AG04449 (cell line): ENCODE measurements around the gene NUDT2.
"Not testable (repeated sequence)": the region's sequence is repeated elsewhere in the genome, so short reads cannot be mapped to it uniquely, and the experiment has no call there.

Source experiments
- CTCF ChIA-PET: fragments of 350-600 bp; formaldehyde crosslinking; extraction: SDS; loops from one replicate; lab custom pipeline; 2021; ENCODE audit warnings: antibody characterized with exemption; lab: Yijun Ruan, JAX
- POLR2A ChIA-PET: fragments of 400-600, 350-600 bp; formaldehyde crosslinking; extraction: SDS; loops from one replicate; lab custom pipeline; 2020; ENCODE audit warnings: antibody characterized with exemption, inconsistent platforms; lab: Yijun Ruan, JAX
- DNase-seq: peaks from one replicate; pipeline ENCODE4 v3.0.0-alpha.2; 2010; ENCODE audit warnings: low read depth, low spot score
- H3K4me3 ChIP-seq: 2 replicates; pipeline ENCODE4 v1.5.1; 2011; ENCODE audit warnings: low read depth, mild to moderate bottlenecking, control low read depth, low read length
- TF ChIP-seq, protein P1 (sequence below): IDR thresholded peaks from one replicate; pipeline ENCODE4 v1.5.1; 2011; ENCODE audit warnings: mild to moderate bottlenecking, moderate library complexity, low read length, control low read depth, inconsistent platforms; ENCODE audit not compliant: insufficient read depth; ENCODE audit errors: missing control alignments

The NUDT2 gene

DNA sequence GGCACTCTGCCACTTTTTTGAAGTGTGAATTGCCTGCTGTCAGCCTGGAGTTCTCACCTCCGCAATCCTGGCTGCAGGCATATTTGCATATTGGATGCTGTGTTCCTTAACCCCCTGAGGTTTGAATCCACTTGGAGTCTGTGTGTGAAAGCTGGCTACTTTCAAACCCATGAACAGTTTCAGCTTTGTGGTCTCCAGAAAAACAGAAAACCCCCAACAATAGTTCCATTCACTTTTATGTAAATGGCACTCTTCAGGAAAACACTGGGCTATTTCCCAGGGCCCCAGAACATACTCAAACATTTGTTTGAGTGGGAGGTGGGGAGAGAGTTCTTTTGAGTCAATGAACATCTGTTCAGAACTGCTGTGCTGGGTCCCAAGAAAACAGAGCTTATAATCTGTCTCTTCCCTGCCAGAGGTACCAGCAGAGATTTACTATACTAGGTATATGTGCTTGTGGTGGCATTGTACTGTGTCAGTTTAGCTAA, 5.0 kb downstream of the NUDT2 start:
- DNase-seq = no peak
- H3K4me3 ChIP-seq = no peak overlapping the region
- CTCF ChIA-PET = interaction anchor here (1.1 to 7.3 kb wide), 13 partner anchors 10 to 300 kb away, joined by 3 to 154 read pairs (median 7); partner anchors contain the start of gene MYORG
- POLR2A ChIA-PET = interaction anchor here (1.0 kb wide), 1 partner anchor 80 kb away, joined by 3 read pairs; no protein-coding TSS in a partner anchor
- TF ChIP-seq, protein P1, sequence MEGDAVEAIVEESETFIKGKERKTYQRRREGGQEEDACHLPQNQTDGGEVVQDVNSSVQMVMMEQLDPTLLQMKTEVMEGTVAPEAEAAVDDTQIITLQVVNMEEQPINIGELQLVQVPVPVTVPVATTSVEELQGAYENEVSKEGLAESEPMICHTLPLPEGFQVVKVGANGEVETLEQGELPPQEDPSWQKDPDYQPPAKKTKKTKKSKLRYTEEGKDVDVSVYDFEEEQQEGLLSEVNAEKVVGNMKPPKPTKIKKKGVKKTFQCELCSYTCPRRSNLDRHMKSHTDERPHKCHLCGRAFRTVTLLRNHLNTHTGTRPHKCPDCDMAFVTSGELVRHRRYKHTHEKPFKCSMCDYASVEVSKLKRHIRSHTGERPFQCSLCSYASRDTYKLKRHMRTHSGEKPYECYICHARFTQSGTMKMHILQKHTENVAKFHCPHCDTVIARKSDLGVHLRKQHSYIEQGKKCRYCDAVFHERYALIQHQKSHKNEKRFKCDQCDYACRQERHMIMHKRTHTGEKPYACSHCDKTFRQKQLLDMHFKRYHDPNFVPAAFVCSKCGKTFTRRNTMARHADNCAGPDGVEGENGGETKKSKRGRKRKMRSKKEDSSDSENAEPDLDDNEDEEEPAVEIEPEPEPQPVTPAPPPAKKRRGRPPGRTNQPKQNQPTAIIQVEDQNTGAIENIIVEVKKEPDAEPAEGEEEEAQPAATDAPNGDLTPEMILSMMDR = no peak

DNA sequence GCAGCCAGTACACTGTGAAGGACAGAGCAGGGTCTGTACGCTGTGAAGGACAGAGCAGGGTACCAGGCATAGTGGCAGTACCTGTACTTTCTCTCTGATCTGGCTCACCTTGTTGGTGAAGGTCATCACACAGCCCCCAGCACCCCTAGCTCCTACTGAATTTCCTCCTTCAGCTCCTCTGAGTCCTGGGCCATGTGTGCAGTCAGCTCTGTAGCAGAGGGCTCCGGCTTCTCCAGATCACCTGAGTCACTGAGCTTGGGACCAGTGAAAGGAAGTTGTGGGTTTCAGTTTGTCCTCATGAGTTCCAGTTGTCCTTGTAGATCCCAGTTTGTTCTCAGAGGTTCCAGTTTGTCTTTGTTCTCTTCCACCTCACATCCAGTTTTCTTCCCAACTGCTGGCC, 5.5 kb downstream of the NUDT2 start:
- ChIA-PET CTCF (interaction anchor here (0.7 to 7.3 kb wide), 12 partner anchors 9 to 299 kb away, joined by 3 to 154 read pairs (median 20); partner anchors contain the start of genes MYORG and RPP25L), POLR2A (interaction anchor here (1.0 kb wide), 1 partner anchor 80 kb away, joined by 3 read pairs; no protein-coding TSS in a partner anchor)
- H3K4me3 ChIP-seq = no peak overlapping the region
- TF ChIP-seq, protein P1 = no peak
- no peak for DNase-seq

DNA sequence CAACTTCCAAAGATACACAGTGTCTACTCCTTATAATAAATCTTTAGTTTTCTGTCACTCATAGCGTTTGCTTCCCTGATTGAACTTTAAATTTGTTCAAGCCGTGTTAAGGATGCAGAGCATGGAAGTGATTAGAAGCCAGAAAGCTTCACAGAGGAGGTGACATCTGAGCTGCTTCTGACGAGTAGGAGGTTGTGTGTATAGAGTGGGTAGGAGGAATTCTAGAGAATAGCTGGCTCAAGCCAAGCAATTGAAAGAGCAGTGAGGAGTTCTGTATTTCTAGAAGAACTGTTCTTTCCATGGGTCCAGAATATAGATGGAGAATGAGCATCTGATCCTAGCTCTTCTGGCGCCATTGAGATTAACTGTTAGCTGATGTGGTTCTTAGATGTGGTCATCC, 6.0 kb downstream of the NUDT2 start:
- H3K4me3 ChIP-seq = no peak overlapping the region
- DNase-seq = no peak
- POLR2A ChIA-PET = interaction anchor here (1.0 kb wide), 1 partner anchor 81 kb away, joined by 3 read pairs; no protein-coding TSS in a partner anchor
- CTCF ChIA-PET = interaction anchor here (0.7 to 7.3 kb wide), 11 partner anchors 9 to 299 kb away, joined by 3 to 154 read pairs (median 36); partner anchors contain the start of genes MYORG and RPP25L
- TF ChIP-seq, protein P1 = no peak

DNA sequence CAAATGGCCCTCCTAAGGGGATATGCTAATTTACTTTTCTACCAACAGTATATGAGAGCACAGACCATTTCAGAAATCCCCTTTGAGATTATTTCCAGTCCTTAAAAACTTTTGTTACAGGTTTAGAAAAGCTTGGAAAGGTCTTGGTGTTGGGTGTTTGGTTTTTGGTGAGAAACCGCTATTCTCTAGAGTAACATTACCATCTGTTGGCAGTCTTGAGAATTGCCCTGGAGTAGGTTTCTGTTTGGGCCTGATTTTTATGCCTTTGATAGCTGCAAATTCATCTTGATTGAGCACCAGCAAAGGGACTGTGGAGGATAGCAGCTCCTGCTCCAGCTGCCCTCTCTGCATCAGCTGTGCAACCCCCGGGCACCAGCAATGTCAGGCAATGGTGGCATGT, 8.0 kb downstream of the NUDT2 start:
- DNase-seq = no peak
- H3K4me3 ChIP-seq = no peak overlapping the region
- CTCF ChIA-PET = interaction anchor here (0.8 to 1.5 kb wide), 5 partner anchors 10 to 524 kb away, joined by 3 to 5 read pairs (median 3); no protein-coding TSS in a partner anchor
- POLR2A ChIA-PET = no interaction called here
- TF ChIP-seq, protein P1 = peak; percentile 8

DNA sequence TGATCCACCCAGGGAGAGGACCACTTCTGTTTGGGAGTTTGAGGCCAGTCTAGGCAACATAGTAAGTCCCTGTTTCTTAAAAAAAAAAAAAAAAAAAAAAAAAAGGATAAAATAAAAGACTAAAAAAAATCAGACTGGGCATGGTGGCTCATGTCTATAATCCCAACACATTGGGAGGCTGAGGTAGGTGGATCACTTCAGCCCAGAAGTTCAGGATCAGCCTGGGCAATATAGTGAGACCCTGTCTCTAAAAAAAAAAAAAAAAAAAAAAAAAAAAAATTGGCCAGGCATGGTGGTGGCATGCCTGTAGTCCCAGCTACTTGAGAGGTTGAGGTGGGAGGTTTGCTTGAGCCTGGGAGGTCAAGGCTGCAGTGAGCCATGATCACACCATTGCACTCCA, 8.7 kb downstream of the NUDT2 start:
- DNase-seq, H3K4me3 ChIP-seq, POLR2A ChIA-PET: not testable (repeated sequence)
- CTCF ChIA-PET = interaction anchor here (0.7 to 1.5 kb wide), 8 partner anchors 9 to 524 kb away, joined by 3 to 6 read pairs (median 4); no protein-coding TSS in a partner anchor

DNA sequence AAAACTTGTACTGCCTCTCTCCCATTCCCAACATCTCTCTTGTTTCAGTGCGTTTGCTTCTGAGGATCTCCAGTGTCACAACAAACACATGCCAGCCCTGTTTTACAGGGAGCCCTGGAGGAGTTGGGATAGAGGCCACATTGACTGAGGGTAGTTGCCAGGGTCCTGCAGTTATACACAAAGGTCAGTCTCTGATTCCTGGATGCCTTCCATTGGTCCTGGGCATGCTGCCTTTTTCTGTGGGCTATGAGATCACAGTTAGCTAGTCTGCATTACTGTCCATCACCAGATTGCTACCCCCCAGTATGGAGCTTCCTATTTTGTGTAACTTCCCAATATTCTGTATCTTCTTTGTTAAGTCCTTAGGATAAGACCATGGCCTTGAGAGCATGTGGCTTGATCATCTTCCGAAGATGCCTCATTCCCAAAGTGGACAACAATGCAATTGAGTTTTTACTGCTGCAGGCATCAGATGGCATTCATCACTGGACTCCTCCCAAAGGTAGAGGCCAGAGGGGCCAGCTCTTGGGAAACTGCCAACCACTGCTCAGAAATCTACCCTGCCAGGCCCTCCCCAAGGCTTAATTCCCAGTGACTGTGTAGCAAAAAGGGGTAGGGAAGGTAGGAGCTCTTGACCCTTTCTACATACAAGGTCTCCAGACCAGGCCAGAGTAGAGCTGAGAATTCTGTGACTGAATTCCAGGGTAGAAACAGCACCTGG, 9.5 kb downstream of the NUDT2 start:
- DNase-seq = no peak
- H3K4me3 ChIP-seq = no peak overlapping the region
- TF ChIP-seq, protein P1 = no peak
- ChIA-PET CTCF (interaction anchor here (0.7 to 1.5 kb wide), 5 partner anchors 8 to 265 kb away, joined by 3 to 6 read pairs (median 5); no protein-coding TSS in a partner anchor), POLR2A (interaction anchor here (0.6 kb wide), 1 partner anchor 85 kb away, joined by 5 read pairs; no protein-coding TSS in a partner anchor)
